Activated CD8-positive, alpha-beta T cell treated with anti-CD3 and anti-CD28 coated beads for 36 hours (primary cell): ENCODE data around the gene BRME1. TPM values are rescaled to one million over a fixed set of nuclear protein-coding genes. Genes with fewer than 3 reads are reported as not detected.

Experiments
- ATAC-seq: fragments of 200-7000 bp; cut with Tn5 transposase; one replicate; pipeline ENCODE4 v1.10.0; 2021; ENCODE audit warnings: mild to moderate bottlenecking, moderate library complexity
- CTCF ChIA-PET: fragments of 350-600 bp; sonication (Branson Sonifier 250); formaldehyde crosslinking; loops from one replicate; lab custom pipeline; 2021; ENCODE audit warnings: antibody characterized with exemption; lab: Charles Lee
- POLR2A ChIA-PET: fragments of 350-600 bp; sonication (Branson Sonifier 250); formaldehyde crosslinking; loops from one replicate; lab custom pipeline; 2021; ENCODE audit warnings: antibody characterized with exemption; lab: Charles Lee
- DNase-seq: peaks from one replicate; pipeline ENCODE4 v3.0.0-alpha.2; 2020
- H3K27ac Mint-ChIP-seq: one replicate; pipeline ENCODE4 v1.8.0; 2021; ENCODE audit warnings: mild to moderate bottlenecking, mixed read lengths
- H3K27me3 Mint-ChIP-seq: one replicate; pipeline ENCODE4 v1.8.0; 2021; ENCODE audit warnings: mixed read lengths
- H3K36me3 Mint-ChIP-seq: one replicate; pipeline ENCODE4 v1.8.0; 2021; ENCODE audit warnings: low read depth, mixed read lengths
- H3K4me1 Mint-ChIP-seq: one replicate; pipeline ENCODE4 v1.8.0; 2021; ENCODE audit warnings: low read depth, mixed read lengths
- H3K4me3 Mint-ChIP-seq: one replicate; pipeline ENCODE4 v1.8.0; 2021; ENCODE audit warnings: mild to moderate bottlenecking, moderate library complexity, mixed read lengths
- H3K9me3 Mint-ChIP-seq: one replicate; pipeline ENCODE4 v1.8.0; 2021; ENCODE audit warnings: mixed read lengths
- intact Hi-C: fragments of 100-400 bp; cut with micrococcal nuclease; formaldehyde crosslinking; loops from one replicate; pipeline ENCODE4 v1.10.0; 2022
- total RNA-seq, 2 experiments: library from RNA; stranded (reverse); gene quantifications; one replicate each; pipeline ENCODE4 v1.2.3, GENCODE V29; 2021
- TF ChIP-seq, protein P1 (sequence below): fragments of 200-600 bp; IDR thresholded peaks from one replicate; pipeline ENCODE4 v1.8.0; 2022; ENCODE audit warnings: antibody characterized with exemption, mild to moderate bottlenecking

Gene BRME1
- total RNA-seq, 2 experiments from 2014 or later = 3.6 to 5.2 TPM

DNA sequence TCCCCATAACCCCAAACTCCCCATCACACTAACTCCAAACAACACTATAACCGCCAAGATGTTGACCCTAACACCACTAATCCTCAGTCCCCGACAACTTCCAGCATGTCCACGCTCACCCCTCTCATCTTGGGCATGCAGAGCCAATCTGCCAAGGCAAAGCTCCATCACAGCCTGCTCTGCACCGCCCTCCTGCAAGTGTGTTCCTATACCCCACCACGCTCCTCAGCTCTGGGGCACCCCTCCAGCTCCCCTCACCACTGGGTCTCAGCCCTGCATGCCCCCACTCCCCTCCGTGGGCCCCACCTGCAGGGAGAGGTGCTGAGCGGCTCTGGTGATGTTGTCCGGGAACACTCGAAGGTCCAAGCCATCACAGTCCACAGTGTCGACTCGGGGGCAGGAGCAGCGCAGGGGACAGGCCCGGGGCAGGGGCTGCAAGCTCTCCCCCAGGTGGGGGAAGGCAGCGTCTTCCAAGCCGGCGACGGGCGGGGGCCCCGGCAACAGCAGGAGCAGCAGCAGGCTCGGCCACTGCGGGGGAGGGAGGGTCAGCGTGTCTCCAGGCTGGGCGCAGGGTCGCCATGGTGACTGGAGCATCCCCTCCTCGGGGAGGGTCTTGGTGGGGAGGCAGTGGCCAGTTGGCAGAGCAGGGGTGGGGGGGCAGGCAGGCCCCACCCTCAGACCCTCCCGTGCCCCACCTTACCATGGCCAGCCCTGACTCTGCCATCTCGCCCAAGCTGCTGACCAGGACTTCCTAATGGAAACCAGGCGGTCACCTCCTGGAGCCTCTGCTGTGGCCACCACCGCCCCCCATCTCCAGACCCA, 31.8 kb upstream of the BRME1 start:
- TF ChIP-seq, protein P1, sequence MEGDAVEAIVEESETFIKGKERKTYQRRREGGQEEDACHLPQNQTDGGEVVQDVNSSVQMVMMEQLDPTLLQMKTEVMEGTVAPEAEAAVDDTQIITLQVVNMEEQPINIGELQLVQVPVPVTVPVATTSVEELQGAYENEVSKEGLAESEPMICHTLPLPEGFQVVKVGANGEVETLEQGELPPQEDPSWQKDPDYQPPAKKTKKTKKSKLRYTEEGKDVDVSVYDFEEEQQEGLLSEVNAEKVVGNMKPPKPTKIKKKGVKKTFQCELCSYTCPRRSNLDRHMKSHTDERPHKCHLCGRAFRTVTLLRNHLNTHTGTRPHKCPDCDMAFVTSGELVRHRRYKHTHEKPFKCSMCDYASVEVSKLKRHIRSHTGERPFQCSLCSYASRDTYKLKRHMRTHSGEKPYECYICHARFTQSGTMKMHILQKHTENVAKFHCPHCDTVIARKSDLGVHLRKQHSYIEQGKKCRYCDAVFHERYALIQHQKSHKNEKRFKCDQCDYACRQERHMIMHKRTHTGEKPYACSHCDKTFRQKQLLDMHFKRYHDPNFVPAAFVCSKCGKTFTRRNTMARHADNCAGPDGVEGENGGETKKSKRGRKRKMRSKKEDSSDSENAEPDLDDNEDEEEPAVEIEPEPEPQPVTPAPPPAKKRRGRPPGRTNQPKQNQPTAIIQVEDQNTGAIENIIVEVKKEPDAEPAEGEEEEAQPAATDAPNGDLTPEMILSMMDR = no peak
- ChIA-PET CTCF (no interaction called here), POLR2A (interaction anchor here (1.6 kb wide), 1 partner anchor 66 kb away, joined by 4 read pairs; no protein-coding TSS in a partner anchor)
- H3K27me3 Mint-ChIP-seq = peaks cover 4% of the 10 kb centered on the region
- DNase-seq (no peak), ATAC-seq (no peak)
- no peaks in the 10 kb centered on the region for H3K9me3 Mint-ChIP-seq
- no peaks in the 10 kb centered on the region for H3K4me1 Mint-ChIP-seq
- H3K4me3 Mint-ChIP-seq = no peak overlapping the region
- H3K36me3 Mint-ChIP-seq = no peaks in the 10 kb centered on the region
- intact Hi-C loops = no loop called here
- no peak overlapping the region for H3K27ac Mint-ChIP-seq

DNA sequence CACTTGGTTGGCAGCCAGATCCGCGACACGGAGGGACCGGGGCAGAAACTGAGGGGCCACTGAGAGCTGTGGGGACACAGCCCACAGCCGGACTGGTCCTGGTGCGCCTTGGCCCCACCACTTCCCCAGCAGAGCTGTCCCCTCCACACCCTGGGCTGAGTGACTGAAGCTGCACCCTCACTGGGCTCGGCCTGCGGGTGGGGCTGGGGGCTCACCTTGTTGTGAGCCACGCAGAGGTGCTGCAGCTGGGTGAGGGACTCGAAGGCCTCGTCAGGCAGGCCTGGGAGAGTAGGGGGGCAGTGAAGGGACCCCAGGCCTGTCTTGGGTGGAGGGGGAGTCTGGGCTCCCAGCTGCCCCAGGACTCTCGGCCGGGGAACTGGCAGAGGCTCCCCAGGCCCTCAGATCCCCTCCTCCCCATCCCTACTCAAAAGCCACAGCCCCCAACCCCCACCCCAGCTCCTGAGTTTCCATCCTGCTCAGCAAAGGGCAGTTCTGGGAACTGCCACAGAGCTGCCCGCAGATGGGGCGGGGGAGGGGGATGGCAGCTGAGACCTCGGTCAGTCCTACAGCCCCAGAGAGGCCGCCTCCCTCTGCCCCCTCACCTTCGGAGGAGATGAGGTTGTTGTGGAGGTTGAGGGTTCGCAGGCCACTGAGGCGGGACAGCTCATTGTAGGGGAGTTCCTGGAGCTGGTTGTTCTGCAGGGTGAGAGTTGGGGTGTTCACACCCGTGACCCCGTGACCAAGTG, 30.0 kb upstream of the BRME1 start:
- ChIA-PET CTCF (no interaction called here), POLR2A (interaction anchor here (0.6 kb wide), 1 partner anchor 56 kb away, joined by 3 read pairs; no protein-coding TSS in a partner anchor)
- DNase-seq = no peak
- Mint-ChIP-seq H3K27me3 (peaks cover 4% of the 10 kb centered on the region), H3K27ac (no peak overlapping the region), H3K4me3 (no peak overlapping the region), H3K9me3 (no peaks in the 10 kb centered on the region), H3K4me1 (no peaks in the 10 kb centered on the region), H3K36me3 (no peaks in the 10 kb centered on the region)
- intact Hi-C loops = no loop called here
- ATAC-seq = no peak
- TF ChIP-seq, protein P1 = no peak

DNA sequence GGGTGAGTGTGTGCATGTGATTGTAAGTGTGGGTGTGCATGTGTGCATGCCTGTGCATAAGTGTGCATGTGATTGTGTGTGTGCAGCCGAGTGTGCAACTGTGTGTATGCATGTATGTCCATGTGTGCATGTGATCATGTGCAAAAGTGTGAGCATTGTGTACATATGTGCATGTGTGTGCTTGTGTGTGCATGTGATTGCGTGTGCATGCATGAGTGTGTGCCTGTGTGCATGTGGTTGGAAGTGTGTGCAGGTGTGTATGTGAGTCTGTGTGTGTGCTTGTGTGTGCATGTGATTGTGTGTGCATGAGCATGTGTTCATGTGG, 28.8 kb upstream of the BRME1 start:
- no peaks in the 10 kb centered on the region for H3K9me3 Mint-ChIP-seq
- peaks cover 4% of the 10 kb centered on the region for H3K27me3 Mint-ChIP-seq
- H3K36me3 Mint-ChIP-seq = no peaks in the 10 kb centered on the region
- ATAC-seq = no peak
- no peaks in the 10 kb centered on the region for H3K4me1 Mint-ChIP-seq
- intact Hi-C loops = no loop called here
- H3K4me3 Mint-ChIP-seq = no peak overlapping the region
- TF ChIP-seq, protein P1 = no peak
- no peak overlapping the region for H3K27ac Mint-ChIP-seq
- no peak for DNase-seq
- POLR2A ChIA-PET = no interaction called here
- CTCF ChIA-PET = interaction anchor here (0.6 to 1.3 kb wide), 2 partner anchors 114 to 141 kb away, joined by 3 to 5 read pairs; no protein-coding TSS in a partner anchor

DNA sequence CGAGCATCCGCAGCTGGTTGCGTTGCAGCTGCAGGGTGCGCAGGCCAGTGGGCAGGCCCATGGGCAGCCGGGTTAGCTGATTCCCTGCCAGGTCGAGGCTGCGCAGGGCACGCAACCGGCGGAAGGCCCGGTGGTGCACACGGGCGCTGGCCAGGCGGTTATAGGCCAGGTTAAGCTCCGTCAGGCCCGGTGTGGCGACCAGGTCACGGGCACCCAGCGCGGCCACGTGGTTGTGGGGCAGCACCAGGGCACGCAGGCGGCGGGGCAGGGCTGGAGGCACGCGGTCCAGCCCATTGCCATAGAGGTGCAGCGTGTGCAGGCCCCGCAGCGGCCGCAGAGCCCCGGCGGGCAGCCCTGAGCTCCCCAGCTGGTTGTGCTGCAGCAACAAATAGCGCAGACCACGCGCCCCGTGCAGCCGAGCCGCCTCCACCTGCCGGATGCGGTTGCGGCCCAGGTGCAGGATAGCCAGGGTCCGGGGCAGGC, 27.0 kb upstream of the BRME1 start:
- POLR2A ChIA-PET = interaction anchor here (0.8 kb wide), 1 partner anchor 17 kb away, joined by 3 read pairs; no protein-coding TSS in a partner anchor
- H3K36me3 Mint-ChIP-seq = peaks cover 2% of the 10 kb centered on the region
- H3K9me3 Mint-ChIP-seq = no peaks in the 10 kb centered on the region
- CTCF ChIA-PET = interaction anchor here (1.3 to 1.5 kb wide), 3 partner anchors 9 to 141 kb away, joined by 3 to 4 read pairs (median 3); no protein-coding TSS in a partner anchor
- H3K4me1 Mint-ChIP-seq = no peaks in the 10 kb centered on the region
- TF ChIP-seq, protein P1 = no peak
- no peak overlapping the region for H3K27ac Mint-ChIP-seq
- DNase-seq (no peak), ATAC-seq (no peak)
- H3K4me3 Mint-ChIP-seq = no peak overlapping the region
- intact Hi-C loops = no loop called here
- H3K27me3 Mint-ChIP-seq = peaks cover 4% of the 10 kb centered on the region
